Left lung (tissue), 10 donors: ENCODE results near the gene RYR3. TPM values are rescaled to one million over a fixed set of nuclear protein-coding genes. Genes with fewer than 3 reads are reported as not detected.

Experiments
- ATAC-seq: fragments of 200-7000 bp; cut with Tn5 transposase; one replicate; pipeline ENCODE4 v1.9.1; 2020; ENCODE audit warnings: moderate library complexity
- DNase-seq, 4 donors: peaks; one replicate each; pipeline ENCODE4 v3.0.0-alpha.2; 2013 to 2020
- H3K27ac ChIP-seq, 2 donors: fragments of 200-600 bp; sonication (generic) in 1 of 2; one replicate each; pipeline versions ENCODE4 v1.5.0 to v1.8.0; 2020 to 2021
- H3K27me3 ChIP-seq, 2 donors: fragments of 200-600 bp; sonication (generic) in 1 of 2; one replicate each; pipeline versions ENCODE4 v1.5.0 to v1.8.0; 2020 to 2021
- H3K36me3 ChIP-seq, 2 donors: fragments of 200-600 bp; sonication (generic) in 1 of 2; one replicate each; pipeline versions ENCODE4 v1.5.0 to v1.8.0; 2020 to 2021
- H3K4me1 ChIP-seq, 2 donors: fragments of 200-600 bp; one replicate each; pipeline ENCODE4 v1.8.0; 2021
- H3K4me3 ChIP-seq, 2 donors: fragments of 200-600 bp; sonication (generic) in 1 of 2; one replicate each; pipeline versions ENCODE4 v1.5.0 to v1.8.0; 2020 to 2021; ENCODE audit warnings: mild to moderate bottlenecking in 1 of 2
- H3K9me3 ChIP-seq, 2 donors: fragments of 200-600 bp; sonication (generic) in 1 of 2; one replicate each; pipeline versions ENCODE4 v1.5.0 to v1.8.0; 2020 to 2021
- CTCF ChIP-seq, 2 donors: fragments of 200-600 bp; sonication (generic) in 1 of 2; IDR thresholded peaks; one replicate each; pipeline versions ENCODE4 v1.5.0 to v1.8.0; 2021; ENCODE audit warnings: antibody characterized with exemption in 2 of 2
- intact Hi-C, 2 donors: fragments of 100-400 bp; cut with DNase I; formaldehyde crosslinking; loops; one replicate each; pipeline versions ENCODE4 v1.11.2 to v1.14.2; 2022
- polyA plus RNA-seq, 6 donors: library from polyadenylated mRNA; unstranded; fragments of 120-200 nt; gene quantifications; one replicate each; pipeline ENCODE4 v1.2.1, GENCODE V29; 2013; ENCODE audit not compliant: insufficient read length in 6 of 6
- total RNA-seq, 2 donors: library from RNA; stranded (reverse); fragmentation: NEBNext Ultra II Directional; extraction: Animal tissue kit (Norgen Biotek cat#: 25700); gene quantifications; one replicate each; pipeline ENCODE4 v1.2.1, GENCODE V29; 2021
- donor health status: DM: no; HTN: yes; CAD: no.
- donor health status: DM: no; HTN: no; CAD: no.

RYR3 gene
- total and polyA plus RNA-seq, 8 donors = 0.24 to 12.6 (median 8.6) TPM

- TF ChIP-seq CTCF (IDR thresholded peaks at IDR 0.05) = no peak
- no peak for DNase-seq
- no peak for ATAC-seq
- Histone ChIP-seq H3K9me3 (no peaks in the 10 kb centered on the region), H3K27ac (no peak overlapping the region), H3K4me1 (no peaks in the 10 kb centered on the region), H3K4me3 (no peak overlapping the region), H3K36me3 (no peaks in the 10 kb centered on the region), H3K27me3 (no peaks in the 10 kb centered on the region)
- intact Hi-C loops = no loop called here
Observed at GRCh38 chr15:33384307-33384706, 73.5 kb downstream of the RYR3 start.

- no peaks in the 10 kb centered on the region for H3K9me3 ChIP-seq
- H3K27me3 ChIP-seq = no peaks in the 10 kb centered on the region
- H3K27ac ChIP-seq = no peak overlapping the region
- ATAC-seq (no peak), DNase-seq (no peak)
- intact Hi-C loops = no loop called here
- no peaks in the 10 kb centered on the region for H3K4me1 ChIP-seq
- no peaks in the 10 kb centered on the region for H3K36me3 ChIP-seq
- no peak for TF ChIP-seq CTCF (IDR thresholded peaks at IDR 0.05)
- no peak overlapping the region for H3K4me3 ChIP-seq
Observed at GRCh38 chr15:33392453-33392852, 81.7 kb downstream of the RYR3 start.

GRCh38 chr15:33393546-33393945 is 82.8 kb downstream of the RYR3 start:
- no peaks in the 10 kb centered on the region for H3K9me3 ChIP-seq
- intact Hi-C loops = no loop called here
- no peaks in the 10 kb centered on the region for H3K27me3 ChIP-seq
- H3K36me3 ChIP-seq = no peaks in the 10 kb centered on the region
- H3K4me1 ChIP-seq = no peaks in the 10 kb centered on the region
- DNase-seq (no peak), ATAC-seq (no peak)
- no peak for TF ChIP-seq CTCF (IDR thresholded peaks at IDR 0.05)
- no peak overlapping the region for H3K27ac ChIP-seq
- H3K4me3 ChIP-seq = no peak overlapping the region

- H3K4me3 ChIP-seq = no peak overlapping the region
- no peak overlapping the region for H3K27ac ChIP-seq
- no peak for DNase-seq
- no peak for ATAC-seq
- no peaks in the 10 kb centered on the region for H3K36me3 ChIP-seq
- intact Hi-C loops = no loop called here
- no peaks in the 10 kb centered on the region for H3K4me1 ChIP-seq
- H3K9me3 ChIP-seq = no peaks in the 10 kb centered on the region
- H3K27me3 ChIP-seq = no peaks in the 10 kb centered on the region
- TF ChIP-seq CTCF (IDR thresholded peaks at IDR 0.05) = no peak
Observed at GRCh38 chr15:33395321-33395720, 84.6 kb downstream of the RYR3 start.

DNA sequence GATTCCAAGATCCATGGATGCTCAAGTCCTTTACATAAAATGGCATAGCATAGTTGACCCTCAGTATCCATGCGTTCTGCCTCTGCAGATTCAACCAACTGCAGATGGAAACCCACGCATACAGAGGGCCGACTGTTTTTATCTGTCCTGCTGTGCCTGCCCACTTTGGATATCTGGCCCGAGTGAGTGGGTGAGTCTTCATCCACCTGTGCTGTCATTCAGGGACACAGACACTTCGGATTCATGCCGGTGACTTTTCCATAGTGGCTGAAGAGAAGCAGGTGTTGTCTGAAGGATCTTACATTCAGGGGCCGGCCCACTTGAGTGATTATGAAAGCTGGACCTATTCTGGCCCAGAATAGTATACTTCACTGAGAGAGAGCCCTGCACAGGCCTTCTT is 85.1 kb downstream of the RYR3 start:
- Histone ChIP-seq H3K36me3 (no peaks in the 10 kb centered on the region), H3K4me3 (no peak overlapping the region), H3K9me3 (no peaks in the 10 kb centered on the region), H3K27me3 (no peaks in the 10 kb centered on the region), H3K27ac (no peak overlapping the region), H3K4me1 (no peaks in the 10 kb centered on the region)
- intact Hi-C loops = no loop called here
- TF ChIP-seq CTCF (IDR thresholded peaks at IDR 0.05) = no peak
- no peak for DNase-seq
- ATAC-seq = no peak
